Measurements from ENCODE around the gene PACSIN2.

DNA sequence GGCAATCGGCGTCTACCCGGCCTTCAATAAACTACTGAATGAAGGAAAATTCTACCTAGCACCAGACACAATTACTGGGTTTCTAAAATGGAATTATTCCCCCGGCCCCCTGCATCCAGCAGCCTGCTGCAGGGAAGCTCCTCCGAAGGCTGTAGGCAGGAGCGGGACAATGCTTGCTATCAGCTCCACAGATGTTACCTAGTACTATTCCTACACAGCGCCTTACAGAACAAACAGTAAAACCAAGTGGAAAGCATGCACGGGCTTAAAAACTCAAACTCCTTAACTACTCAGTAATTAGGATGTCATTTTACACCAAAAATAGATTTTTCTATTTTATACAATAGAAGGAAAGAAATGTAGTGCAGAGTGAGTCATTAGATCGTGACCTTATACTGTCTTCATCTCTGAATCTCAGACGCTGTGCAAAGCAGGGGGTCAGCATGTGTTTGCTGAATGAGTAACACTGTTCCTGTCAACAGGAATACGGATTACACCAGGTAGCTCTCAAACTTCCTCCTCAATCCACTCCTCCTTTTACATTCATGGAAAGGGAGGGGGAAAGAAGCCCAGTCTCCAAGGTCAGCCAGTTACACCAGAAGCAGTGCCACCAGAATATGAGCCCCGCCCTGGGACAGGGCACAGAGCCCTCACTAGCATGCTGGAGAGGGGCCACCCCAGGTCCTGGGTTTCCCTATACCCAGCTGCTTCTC lies 74.9 kb downstream of the PACSIN2 start:
- TF ChIP-seq, protein P1, sequence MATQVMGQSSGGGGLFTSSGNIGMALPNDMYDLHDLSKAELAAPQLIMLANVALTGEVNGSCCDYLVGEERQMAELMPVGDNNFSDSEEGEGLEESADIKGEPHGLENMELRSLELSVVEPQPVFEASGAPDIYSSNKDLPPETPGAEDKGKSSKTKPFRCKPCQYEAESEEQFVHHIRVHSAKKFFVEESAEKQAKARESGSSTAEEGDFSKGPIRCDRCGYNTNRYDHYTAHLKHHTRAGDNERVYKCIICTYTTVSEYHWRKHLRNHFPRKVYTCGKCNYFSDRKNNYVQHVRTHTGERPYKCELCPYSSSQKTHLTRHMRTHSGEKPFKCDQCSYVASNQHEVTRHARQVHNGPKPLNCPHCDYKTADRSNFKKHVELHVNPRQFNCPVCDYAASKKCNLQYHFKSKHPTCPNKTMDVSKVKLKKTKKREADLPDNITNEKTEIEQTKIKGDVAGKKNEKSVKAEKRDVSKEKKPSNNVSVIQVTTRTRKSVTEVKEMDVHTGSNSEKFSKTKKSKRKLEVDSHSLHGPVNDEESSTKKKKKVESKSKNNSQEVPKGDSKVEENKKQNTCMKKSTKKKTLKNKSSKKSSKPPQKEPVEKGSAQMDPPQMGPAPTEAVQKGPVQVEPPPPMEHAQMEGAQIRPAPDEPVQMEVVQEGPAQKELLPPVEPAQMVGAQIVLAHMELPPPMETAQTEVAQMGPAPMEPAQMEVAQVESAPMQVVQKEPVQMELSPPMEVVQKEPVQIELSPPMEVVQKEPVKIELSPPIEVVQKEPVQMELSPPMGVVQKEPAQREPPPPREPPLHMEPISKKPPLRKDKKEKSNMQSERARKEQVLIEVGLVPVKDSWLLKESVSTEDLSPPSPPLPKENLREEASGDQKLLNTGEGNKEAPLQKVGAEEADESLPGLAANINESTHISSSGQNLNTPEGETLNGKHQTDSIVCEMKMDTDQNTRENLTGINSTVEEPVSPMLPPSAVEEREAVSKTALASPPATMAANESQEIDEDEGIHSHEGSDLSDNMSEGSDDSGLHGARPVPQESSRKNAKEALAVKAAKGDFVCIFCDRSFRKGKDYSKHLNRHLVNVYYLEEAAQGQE (IDR thresholded peaks at IDR 0.05; ENCODE audit: unreplicated experiment) = no peak
- TF ChIP-seq, protein P2, sequence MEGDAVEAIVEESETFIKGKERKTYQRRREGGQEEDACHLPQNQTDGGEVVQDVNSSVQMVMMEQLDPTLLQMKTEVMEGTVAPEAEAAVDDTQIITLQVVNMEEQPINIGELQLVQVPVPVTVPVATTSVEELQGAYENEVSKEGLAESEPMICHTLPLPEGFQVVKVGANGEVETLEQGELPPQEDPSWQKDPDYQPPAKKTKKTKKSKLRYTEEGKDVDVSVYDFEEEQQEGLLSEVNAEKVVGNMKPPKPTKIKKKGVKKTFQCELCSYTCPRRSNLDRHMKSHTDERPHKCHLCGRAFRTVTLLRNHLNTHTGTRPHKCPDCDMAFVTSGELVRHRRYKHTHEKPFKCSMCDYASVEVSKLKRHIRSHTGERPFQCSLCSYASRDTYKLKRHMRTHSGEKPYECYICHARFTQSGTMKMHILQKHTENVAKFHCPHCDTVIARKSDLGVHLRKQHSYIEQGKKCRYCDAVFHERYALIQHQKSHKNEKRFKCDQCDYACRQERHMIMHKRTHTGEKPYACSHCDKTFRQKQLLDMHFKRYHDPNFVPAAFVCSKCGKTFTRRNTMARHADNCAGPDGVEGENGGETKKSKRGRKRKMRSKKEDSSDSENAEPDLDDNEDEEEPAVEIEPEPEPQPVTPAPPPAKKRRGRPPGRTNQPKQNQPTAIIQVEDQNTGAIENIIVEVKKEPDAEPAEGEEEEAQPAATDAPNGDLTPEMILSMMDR (conservative IDR thresholded peaks at IDR 0.05; ENCODE audit: low read depth in 2 of 2) = no peak
- TF ChIP-seq EZH2phosphoT487 (IDR thresholded peaks at IDR 0.05; ENCODE audit: unreplicated experiment) (no peak), POLR2AphosphoS5 (IDR thresholded peaks at IDR 0.05; ENCODE audit: low read depth) (no peak), EZH2 (IDR thresholded peaks at IDR 0.05; ENCODE audit: low read depth, unreplicated experiment) (no peak), CREB1 (CRISPR knock-in tag; IDR thresholded peaks at IDR 0.05; ENCODE audit: low read depth) (no peak), ZNF331 (CRISPR knock-in tag; IDR thresholded peaks at IDR 0.05; ENCODE audit: low read depth) (no peak), JUNB (IDR thresholded peaks at IDR 0.05; ENCODE audit: unreplicated experiment) (no peak), NANOG (IDR thresholded peaks at IDR 0.05; ENCODE audit: borderline replicate concordance) (no peak), STAT1 (IDR thresholded peaks at IDR 0.05; ENCODE audit: unreplicated experiment) (no peak)

Measured in GM23338 (cell line).